Measurements from ENCODE around the gene DCTD. TPM values are rescaled to one million over a fixed set of nuclear protein-coding genes. Genes with fewer than 3 reads are reported as not detected.

DCTD gene
- total and polyA plus RNA-seq, 2 of the 13 experiments (the other 11 are each of a cell fraction or from before 2014, with no cell fraction given), result 85.1 to 95.3 TPM

DNA sequence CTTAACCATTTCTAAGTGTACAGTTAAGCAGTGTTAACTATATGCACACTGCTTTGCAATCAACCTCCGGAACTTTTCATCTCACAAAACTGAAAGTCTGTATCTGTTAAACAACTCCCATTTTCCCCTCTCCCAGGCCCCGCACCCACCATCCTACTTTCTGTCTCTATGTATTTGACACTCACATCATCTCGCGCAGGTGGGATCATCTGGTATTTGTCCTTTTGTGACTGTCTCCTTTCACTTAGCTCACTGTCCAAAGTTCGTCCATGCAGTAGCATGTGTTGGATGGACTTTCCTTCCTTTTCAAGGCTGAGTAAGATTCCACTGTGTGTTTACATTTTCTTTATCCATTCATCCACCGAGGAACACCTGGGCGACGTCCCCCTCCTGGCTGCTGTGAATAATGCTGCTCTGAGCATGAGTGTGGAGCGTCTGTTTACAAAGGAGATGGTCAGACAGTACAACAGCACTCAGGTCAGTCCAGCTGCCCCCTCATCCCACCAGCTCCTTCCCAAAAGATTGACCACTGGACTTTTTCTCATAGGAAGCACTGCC is 39.8 kb downstream of the DCTD start (continued):
- TF ChIP-seq ZSCAN25 (CRISPR knock-in tag; IDR thresholded peaks at IDR 0.05) (peak; percentile 49; the same call in 1 of the 2 replicates), ZZZ3 (CRISPR knock-in tag; IDR thresholded peaks at IDR 0.05; ENCODE audit: borderline replicate concordance) (no peak), IRX3 (CRISPR knock-in tag; IDR thresholded peaks at IDR 0.05; ENCODE audit: borderline replicate concordance, low read depth) (no peak), ZMYM3 (CRISPR knock-in tag; IDR thresholded peaks at IDR 0.05) (peak; percentile 96), ZNF546 (CRISPR knock-in tag; conservative IDR thresholded peaks at IDR 0.05) (no peak), HCFC1 (IDR thresholded peaks at IDR 0.05; ENCODE audit: low read depth, low read length) (no peak), ZNF547 (CRISPR knock-in tag; IDR thresholded peaks at IDR 0.05) (no peak), ARID2 (CRISPR knock-in tag; IDR thresholded peaks at IDR 0.05; ENCODE audit: borderline replicate concordance) (no peak), MTA1 (CRISPR knock-in tag; IDR thresholded peaks at IDR 0.05; ENCODE audit: borderline replicate concordance) (no peak; the same call in 1 of the 2 replicates), FOXK2 (IDR thresholded peaks at IDR 0.05) (peak; percentile 86), NCOA2 (CRISPR knock-in tag; IDR thresholded peaks at IDR 0.05) (peak; percentile 85), CAMTA2 (CRISPR knock-in tag; IDR thresholded peaks at IDR 0.05; ENCODE audit: borderline replicate concordance) (no peak), GLI4 (CRISPR knock-in tag; IDR thresholded peaks at IDR 0.05; ENCODE audit: borderline replicate concordance) (no peak), NFYB (CRISPR knock-in tag; IDR thresholded peaks at IDR 0.05) (no peak), HES4 (CRISPR knock-in tag; IDR thresholded peaks at IDR 0.05; ENCODE audit: borderline replicate concordance) (no peak), AHR (CRISPR knock-in tag; IDR thresholded peaks at IDR 0.05) (no peak), NPAS2 (CRISPR knock-in tag; IDR thresholded peaks at IDR 0.05; ENCODE audit: borderline replicate concordance) (no peak), CBX1 (IDR thresholded peaks at IDR 0.05; ENCODE audit: low read depth) (no peak), RAD21 (CRISPR knock-in tag; IDR thresholded peaks at IDR 0.05) (peak; percentile 52; the same call in 1 of the 2 replicates), ZNF121 (CRISPR knock-in tag; IDR thresholded peaks at IDR 0.05) (no peak), SOX5 (CRISPR knock-in tag; IDR thresholded peaks at IDR 0.05; ENCODE audit: borderline replicate concordance) (peak; percentile 82; the same call in 1 of the 2 replicates), HHEX (CRISPR knock-in tag; IDR thresholded peaks at IDR 0.05) (no peak), ZNF441 (CRISPR knock-in tag; IDR thresholded peaks at IDR 0.05; ENCODE audit: borderline replicate concordance) (0 out of 2 replicates have a peak, but pooled peaks have one; percentile 50), SRSF1 (optimal IDR thresholded peaks at IDR 0.05; ENCODE audit: low read depth, low read length) (no peak), ZNF292 (CRISPR knock-in tag; IDR thresholded peaks at IDR 0.05; ENCODE audit: borderline replicate concordance, low read depth) (peak; percentile 76; the same call in 1 of the 2 replicates), SYNCRIP (IDR thresholded peaks at IDR 0.05; ENCODE audit: insufficient read depth, low read depth, low read length) (no peak), STAG1 (CRISPR knock-in tag; IDR thresholded peaks at IDR 0.05) (peak; percentile 48)
- TF ChIP-seq, protein P1, sequence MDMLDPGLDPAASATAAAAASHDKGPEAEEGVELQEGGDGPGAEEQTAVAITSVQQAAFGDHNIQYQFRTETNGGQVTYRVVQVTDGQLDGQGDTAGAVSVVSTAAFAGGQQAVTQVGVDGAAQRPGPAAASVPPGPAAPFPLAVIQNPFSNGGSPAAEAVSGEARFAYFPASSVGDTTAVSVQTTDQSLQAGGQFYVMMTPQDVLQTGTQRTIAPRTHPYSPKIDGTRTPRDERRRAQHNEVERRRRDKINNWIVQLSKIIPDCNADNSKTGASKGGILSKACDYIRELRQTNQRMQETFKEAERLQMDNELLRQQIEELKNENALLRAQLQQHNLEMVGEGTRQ (IDR thresholded peaks at IDR 0.05; ENCODE audit: low read depth, low read length), result no peak
- TF ChIP-seq, protein P1 (CRISPR knock-in tag; IDR thresholded peaks at IDR 0.05; ENCODE audit: borderline replicate concordance), result no peak
- TF ChIP-seq, protein P2, sequence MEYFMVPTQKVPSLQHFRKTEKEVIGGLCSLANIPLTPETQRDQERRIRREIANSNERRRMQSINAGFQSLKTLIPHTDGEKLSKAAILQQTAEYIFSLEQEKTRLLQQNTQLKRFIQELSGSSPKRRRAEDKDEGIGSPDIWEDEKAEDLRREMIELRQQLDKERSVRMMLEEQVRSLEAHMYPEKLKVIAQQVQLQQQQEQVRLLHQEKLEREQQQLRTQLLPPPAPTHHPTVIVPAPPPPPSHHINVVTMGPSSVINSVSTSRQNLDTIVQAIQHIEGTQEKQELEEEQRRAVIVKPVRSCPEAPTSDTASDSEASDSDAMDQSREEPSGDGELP (IDR thresholded peaks at IDR 0.05; ENCODE audit: borderline replicate concordance, low read depth), result peak; percentile 90
- TF ChIP-seq, protein P3, sequence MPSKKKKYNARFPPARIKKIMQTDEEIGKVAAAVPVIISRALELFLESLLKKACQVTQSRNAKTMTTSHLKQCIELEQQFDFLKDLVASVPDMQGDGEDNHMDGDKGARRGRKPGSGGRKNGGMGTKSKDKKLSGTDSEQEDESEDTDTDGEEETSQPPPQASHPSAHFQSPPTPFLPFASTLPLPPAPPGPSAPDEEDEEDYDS (CRISPR knock-in tag; IDR thresholded peaks at IDR 0.05), result no peak

All from HepG2 (cell line).